Activated gamma-delta T cell treated with Interleukin-2 at 50 U/mL for 16 hours (primary cell): ENCODE results near the gene ZNF816.
A peak's percentile ranks its signal among the peaks of the same experiment; 100 is the strongest.
"Not testable (repeated sequence)": the region's sequence is repeated elsewhere in the genome, so short reads cannot be mapped to it uniquely, and the experiment has no call there.

Experiments
- DNase-seq: peaks from one replicate; pipeline ENCODE4 v3.0.0-alpha.2; 2020

ZNF816 gene

GRCh38 chr19:52959613-52960295, 2.9 kb downstream of the ZNF816 start:
- DNase-seq: no peak

DNA sequence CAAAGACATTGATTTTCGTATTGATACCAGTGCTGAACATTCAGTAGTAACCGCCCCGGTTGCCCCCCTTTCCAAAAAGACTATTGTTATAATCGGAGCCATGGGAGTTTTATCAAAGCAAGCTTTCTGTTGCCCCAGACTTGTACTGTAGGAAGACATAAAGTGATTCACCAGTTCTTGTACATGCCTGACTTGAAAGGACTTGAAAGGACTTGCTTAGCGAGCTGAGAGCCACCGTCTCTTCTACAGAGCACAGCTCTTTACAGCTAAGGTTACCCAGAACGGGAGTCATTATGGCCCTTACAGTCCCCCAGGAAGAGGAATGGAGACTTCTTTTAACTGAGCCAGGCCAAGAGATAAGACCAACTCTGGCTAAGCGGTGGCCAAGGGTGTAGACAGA, 5.1 kb downstream of the ZNF816 start:
- no peak for DNase-seq

GRCh38 chr19:52956917-52957316, 5.8 kb downstream of the ZNF816 start:
- DNase-seq: no peak

- no peak for DNase-seq
Observed at GRCh38 chr19:52949422-52949821, 13.3 kb downstream of the ZNF816 start.

DNA sequence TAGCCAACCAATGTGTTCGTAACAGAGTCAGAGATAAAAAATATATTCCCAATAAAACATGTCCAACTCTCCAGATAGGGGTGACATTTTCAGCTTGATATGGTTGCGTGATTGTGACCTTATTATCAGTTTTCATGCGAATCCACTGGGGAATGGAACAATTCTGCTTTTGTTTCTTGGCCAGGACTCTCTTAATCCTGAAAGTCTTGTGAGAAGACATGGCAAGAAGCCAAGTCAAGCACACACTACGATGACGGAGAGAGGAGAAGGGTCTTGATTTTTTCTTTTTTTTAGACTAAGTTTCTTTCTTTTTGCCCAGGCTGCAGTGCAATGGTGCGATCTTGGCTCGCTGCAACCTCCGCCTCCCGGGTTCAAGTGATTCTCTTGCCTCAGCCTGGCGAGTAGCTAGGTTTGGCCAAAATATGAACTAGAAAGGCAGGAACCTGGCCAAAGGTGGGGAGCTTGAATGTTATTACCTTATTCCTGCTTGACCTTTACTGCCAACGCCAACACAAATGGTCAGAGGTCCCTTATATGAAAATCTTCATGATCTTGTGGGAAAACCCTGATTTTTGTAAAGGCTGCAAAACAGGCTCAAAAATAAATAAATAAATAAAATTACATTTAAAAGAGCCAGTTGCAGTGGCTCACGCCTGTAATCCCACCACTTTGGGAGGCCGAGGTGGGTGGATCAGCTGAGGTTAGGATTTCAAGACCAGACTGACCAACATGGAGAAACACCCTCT, 14.5 kb downstream of the ZNF816 start:
- no peak for DNase-seq

DNA sequence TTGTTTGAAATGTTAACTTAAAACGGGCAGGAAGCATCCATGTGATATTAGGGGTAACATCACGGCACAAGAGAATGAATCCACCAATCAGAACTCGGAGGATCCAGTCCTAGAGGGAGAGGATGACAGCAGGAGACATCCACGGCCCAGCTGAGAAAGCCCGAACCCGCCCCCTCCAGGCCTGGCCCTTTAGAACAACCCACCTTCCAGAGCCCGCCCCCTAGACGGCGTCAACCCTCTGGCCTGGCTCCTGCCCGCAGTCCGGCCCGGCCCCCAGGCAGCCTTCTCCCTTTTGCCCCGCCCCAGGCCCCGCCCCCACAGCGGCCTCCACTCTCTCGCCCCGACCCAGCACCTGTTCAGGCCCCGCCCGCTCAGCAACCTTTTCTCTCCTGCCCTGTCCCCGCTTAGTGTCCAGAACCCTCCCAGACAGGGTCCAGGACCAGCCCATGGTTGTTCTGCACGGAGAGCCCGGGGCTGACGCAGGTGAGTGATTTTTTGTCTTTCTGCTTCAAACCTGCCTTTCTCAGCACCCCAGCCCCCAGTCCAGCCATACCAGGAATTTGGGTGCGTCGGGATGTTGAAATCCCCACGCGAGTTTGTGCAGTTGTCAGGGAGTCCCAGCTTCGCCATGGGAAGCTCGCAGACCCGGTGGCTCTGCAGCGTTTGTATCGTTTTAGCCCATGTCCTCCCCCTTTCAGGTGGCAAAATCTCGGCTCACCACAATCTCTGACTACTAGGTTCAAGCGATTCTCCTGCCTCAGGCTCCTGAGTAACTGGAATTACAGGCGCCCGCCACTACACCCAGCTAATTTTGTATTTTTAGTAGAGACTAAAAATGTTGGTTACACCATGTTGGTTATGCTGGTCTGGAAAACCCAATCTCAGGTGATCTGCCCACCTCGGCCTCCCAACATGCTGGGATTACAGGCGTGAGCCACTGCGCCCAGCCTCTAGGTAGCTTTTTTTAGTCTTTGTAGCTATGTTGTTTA, 16.1 kb downstream of the ZNF816 start:
- DNase-seq: no peak

- no peak for DNase-seq
Observed at GRCh38 chr19:52945652-52946321, 16.9 kb downstream of the ZNF816 start.

DNA sequence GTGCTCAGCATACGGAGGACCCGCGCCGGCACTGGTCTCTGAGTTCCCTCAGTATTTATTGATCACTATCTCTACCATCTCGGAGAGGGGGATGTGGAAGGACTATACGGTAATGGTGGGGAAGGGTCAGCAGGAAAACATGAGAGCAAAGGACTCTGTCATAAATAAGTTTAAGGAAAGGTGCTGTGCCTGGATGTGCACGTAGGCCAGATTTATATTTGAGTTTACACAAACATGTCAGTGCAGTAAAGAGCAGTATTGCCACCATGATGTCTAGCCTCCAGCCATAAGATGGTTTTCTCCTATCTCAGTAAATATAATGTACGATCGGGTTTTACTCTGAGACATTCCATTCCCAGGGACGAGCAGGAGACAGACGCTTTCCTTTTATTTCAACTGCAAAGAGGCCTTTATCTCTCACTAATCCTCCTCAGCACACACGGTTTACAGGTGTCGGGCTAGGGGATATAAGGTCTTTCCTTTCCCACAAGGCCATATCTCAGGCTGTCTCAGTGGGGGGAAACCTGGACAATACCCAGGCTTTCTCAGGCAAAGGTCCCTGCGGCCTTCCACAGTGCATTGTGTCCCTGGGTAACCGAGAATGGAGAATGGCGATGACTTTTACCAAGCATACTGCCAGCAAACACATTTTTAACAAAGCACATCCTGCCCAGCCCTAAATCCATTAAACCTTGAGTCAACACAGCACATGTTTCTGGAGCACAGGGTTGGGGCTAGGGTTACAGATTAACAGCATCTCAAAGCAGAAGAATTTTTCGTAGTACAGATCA, 17.8 kb downstream of the ZNF816 start:
- not testable (repeated sequence) for DNase-seq

DNA sequence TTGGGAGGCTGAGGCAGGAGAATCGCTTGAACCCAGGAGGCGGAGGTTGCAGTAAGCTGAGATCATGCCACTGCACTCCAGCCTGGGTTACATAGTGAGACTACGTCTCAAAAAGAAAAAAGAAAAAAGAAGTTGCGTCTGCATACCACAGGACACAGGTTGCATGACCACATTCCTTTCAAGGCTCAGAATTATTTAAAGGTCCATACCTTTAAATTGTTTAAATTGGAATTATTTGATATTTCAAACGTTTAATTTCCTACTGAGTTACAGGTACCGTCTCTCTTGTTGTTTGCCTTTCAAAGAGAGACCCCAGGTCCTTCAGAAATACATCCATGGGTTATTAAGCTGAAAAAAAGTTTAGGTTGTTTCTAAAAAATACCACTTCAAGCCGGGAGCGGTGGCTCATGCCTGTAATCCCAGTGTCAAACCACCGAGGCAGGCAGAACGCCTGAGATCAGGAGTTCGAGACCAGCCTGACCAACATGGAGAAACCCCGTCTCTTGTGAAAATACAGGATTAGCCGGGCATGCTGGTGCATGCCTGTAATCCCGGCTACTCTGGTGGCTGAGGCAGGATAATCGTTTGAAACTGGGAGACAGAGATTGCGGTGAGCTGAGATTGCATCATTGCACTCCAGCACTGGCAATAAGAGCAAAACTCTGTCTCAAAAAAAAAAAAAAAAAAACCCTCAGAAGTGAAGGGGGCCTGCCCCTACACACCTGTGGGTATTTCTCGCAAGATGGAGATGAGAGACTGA, 18.6 kb downstream of the ZNF816 start:
- no peak for DNase-seq

DNA sequence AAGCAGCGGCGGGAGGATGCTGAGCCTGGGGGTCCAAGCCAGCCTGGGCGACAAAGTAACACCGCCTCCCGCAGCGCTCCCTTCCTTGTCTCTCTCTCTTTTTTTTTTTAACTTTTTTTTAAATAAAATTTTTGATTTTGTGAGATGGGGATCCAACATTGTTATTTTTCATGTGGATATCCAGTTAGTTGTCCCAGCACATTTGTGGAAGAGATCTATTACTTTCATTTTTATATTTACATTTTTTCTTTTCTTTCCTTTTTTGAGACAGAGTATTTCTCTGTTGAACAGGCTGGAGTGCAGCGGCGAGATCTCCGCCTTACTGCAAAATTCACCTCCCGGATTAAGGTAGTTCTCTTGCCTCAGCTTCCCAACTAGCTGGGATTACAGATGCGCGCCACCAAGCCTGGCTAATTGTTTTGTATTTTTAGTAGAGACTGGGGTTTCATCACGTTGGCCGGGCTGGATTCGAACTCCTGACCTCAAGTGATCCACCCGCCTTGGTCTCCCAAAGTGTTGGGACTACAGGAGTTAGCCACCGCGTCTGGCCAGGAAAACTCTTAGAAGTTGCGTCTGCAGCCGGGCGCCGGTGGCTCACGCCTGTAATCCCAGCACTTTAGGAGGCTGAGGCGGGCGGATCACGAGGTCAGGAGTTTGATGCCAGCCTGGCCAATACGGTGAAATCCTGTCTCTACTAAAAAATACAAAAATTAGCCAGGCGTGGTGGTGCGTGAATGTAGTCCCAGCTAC, 19.4 kb downstream of the ZNF816 start:
- DNase-seq: no peak

GRCh38 chr19:52942386-52943133, 20.1 kb downstream of the ZNF816 start:
- peak; percentile 97 for DNase-seq

- DNase-seq: no peak
Observed at GRCh38 chr19:52941941-52942385, 20.7 kb downstream of the ZNF816 start.

GRCh38 chr19:52941523-52941922, 21.2 kb downstream of the ZNF816 start:
- DNase-seq: not testable (repeated sequence)

GRCh38 chr19:52940905-52941304, 21.8 kb downstream of the ZNF816 start:
- not testable (repeated sequence) for DNase-seq

DNA sequence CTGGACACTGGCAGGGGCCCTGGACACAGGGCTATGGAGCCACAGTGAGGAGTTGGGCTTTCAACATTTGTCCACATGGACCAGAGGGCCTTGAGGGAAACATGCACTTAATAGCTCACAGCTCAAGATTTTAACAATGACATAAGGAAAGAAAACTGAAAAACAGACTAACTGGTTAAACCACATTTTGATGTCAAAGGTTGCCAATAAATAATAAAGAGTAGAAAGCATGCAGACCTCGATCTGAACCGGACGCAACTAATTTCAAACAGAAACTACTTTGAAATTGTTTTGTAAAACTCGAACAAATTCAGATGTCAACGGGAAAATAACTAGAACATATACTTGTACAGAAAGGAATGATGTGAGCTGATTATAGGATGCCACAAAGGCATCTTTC, 23.9 kb downstream of the ZNF816 start:
- no peak for DNase-seq

GRCh38 chr19:52936954-52937325, 25.7 kb downstream of the ZNF816 start:
- no peak for DNase-seq

GRCh38 chr19:52936151-52936953, 26.3 kb downstream of the ZNF816 start:
- no peak for DNase-seq

- DNase-seq: no peak
Observed at GRCh38 chr19:52935434-52935833, 27.2 kb downstream of the ZNF816 start.

- not testable (repeated sequence) for DNase-seq
Observed at GRCh38 chr19:52924641-52925040, 38.0 kb downstream of the ZNF816 start.
